HT1080 (cell line): Measurements from ENCODE around the gene MEGF8. TPM values are rescaled to one million over a fixed set of nuclear protein-coding genes. Genes with fewer than 3 reads are reported as not detected.
A peak's percentile ranks its signal among the peaks of the same experiment; 100 is the strongest.

Experiments
- DNase-seq: peaks from one replicate; pipeline ENCODE4 v3.0.0-alpha.2; 2015; ENCODE audit warnings: low read depth
- total RNA-seq: library from RNA; depleted of rRNA; stranded (reverse); fragments of >200 nt; shearing (Covaris generic); gene quantifications from 2 replicates; pipeline ENCODE4 v1.2.3, GENCODE V29; 2014

MEGF8 gene
- total RNA-seq, 1 experiment from 2014 or later = 13.2 TPM

DNA sequence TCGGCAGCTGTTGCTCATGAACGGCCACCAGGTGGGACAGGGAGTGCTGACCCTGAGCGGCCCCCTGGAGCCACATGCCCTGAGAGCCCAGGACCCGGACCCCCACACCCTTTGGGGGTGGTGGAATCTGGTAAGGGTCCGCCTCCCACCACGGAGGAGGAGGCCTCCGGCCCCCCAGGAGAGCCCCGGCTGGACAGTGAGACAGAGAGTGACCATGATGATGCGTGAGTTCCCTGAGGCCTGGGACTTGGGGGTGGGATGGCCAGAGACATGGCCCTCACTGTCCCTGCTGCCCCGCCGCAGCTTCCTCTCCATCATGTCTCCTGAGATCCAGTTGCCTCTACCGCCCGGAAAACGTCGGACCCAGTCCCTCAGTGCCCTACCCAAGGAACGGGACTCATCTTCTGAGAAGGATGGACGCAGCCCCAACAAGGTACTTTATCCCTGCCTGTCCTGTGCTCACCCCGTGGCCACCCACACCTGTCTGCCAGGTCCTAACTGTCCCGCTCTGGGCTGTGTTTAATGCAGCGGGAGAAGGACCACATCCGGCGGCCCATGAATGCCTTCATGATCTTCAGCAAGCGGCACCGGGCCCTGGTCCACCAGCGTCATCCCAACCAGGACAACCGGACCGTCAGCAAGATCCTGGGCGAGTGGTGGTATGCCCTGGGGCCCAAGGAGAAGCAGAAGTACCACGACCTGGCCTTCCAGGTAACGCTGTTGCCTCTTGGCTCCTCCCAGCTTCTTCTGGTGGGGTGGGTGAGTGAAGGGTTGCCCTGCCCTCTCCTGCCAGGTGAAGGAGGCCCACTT is 38.2 kb upstream of the MEGF8 start:
- no peak for DNase-seq

DNA sequence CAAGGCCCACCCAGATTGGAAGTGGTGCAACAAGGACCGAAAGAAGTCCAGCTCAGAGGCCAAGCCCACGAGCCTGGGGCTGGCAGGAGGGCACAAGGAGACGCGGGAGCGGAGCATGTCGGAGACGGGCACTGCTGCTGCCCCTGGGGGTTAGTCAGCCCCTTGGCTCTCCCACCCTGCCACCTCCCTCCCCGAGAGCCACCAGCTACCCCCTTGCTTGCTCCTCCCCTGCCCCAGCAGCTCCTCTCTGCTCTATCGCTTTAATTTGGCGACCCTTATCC is 37.7 kb upstream of the MEGF8 start:
- DNase-seq = no peak

DNA sequence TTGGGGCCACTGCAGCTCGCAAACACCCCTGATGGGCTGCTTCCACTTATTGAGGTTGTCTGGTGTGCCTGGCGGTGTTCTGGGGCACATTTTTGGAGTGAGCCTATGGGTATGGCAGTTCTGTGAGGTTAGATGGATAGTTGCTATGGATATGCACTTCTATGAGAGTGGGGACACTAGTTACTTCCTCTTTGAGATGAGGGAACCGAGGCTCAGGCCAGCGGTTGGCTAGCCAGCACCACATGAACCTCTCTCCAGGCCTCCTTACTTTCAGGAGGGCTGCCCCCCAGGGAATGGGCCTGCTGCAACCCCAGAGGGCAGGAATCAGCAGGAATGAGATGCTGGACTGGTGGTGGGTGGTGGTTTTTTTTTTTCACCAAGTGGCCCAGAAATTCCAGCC is 37.0 kb upstream of the MEGF8 start:
- DNase-seq = no peak

DNA sequence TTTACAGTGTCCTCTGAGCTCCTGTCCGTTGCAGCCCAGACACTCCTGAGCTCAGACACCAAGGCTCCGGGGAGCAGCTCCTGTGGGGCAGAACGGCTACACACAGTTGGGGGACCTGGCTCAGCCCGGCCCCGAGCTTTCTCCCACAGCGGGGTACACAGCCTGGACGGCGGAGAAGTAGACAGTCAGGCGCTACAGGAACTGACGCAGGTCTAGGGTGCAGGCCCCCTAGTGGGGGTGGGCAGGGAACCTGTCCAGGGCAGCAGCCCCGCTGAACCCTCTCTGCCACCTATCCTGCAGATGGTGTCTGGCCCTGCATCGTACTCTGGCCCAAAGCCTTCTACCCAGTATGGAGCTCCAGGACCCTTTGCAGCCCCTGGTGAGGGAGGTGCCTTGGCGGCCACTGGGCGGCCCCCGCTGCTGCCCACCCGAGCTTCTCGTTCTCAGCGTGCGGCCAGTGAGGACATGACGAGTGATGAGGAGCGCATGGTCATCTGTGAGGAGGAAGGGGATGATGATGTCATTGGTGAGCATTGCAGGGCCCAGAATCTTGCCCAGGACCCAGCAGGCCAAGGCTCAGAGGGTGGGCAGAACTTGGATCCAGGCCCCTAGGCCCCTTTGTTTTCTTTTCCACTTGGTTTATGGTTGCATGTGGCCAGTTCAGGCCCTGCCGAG is 36.4 kb upstream of the MEGF8 start:
- no peak for DNase-seq

DNA sequence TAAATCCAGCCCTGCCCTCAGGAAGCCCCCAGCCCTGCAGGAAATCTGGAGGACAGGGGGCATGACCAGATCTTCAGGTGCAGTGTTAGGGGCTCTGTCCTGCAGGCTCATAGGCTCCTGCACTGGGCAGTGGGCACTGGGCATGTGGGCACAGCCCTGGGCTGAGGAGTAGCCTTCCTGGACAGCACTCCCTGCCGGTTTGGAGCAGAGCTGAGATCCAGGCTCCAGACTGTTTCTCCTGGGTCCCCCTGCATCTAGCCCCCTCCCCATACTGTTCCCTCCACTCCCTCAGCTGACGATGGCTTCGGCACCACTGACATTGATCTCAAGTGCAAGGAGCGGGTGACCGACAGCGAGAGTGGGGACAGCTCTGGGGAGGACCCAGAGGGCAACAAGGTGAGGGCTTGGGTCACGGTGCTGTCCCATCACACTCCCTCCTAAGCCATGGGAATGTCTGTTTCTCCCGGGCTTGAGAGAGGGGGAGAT is 35.8 kb upstream of the MEGF8 start:
- DNase-seq = no peak

DNA sequence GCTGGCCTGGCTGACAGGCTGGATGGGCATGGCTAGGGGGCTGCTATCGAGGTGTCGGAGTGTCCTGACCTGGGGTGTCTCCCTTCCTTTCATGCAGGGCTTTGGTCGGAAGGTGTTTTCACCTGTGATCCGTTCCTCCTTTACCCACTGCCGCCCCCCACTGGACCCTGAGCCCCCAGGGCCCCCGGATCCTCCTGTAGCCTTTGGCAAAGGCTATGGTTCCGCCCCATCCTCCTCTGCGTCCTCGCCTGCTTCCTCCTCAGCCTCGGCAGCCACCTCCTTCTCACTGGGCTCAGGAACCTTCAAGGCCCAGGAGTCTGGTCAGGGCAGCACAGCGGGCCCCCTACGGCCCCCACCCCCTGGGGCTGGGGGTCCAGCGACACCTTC is 35.3 kb upstream of the MEGF8 start:
- no peak for DNase-seq

DNA sequence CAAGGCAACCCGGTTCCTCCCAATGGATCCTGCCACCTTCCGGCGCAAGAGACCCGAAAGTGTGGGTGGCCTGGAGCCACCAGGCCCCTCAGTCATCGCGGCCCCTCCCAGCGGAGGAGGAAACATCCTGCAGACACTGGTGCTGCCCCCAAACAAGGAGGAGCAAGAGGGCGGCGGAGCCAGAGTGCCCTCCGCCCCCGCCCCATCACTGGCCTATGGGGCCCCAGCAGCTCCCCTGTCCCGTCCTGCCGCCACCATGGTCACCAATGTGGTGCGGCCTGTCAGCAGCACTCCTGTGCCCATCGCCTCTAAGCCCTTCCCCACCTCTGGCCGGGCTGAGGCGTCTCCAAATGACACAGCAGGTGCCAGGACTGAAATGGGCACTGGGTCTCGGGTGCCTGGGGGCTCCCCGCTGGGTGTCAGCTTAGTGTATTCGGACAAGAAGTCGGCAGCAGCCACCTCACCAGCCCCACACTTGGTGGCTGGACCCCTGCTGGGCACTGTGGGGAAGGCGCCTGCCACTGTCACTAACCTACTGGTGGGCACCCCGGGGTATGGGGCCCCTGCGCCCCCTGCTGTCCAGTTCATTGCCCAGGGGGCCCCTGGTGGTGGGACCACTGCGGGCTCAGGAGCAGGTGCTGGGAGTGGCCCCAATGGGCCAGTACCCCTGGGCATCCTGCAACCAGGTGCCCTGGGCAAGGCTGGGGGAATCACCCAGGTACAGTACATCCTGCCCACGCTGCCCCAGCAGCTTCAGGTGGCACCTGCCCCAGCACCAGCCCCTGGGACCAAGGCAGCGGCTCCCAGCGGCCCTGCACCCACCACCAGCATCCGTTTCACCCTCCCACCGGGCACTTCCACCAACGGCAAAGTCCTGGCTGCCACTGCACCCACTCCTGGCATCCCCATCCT is 34.7 kb upstream of the MEGF8 start:
- DNase-seq = peak; percentile 44

DNA sequence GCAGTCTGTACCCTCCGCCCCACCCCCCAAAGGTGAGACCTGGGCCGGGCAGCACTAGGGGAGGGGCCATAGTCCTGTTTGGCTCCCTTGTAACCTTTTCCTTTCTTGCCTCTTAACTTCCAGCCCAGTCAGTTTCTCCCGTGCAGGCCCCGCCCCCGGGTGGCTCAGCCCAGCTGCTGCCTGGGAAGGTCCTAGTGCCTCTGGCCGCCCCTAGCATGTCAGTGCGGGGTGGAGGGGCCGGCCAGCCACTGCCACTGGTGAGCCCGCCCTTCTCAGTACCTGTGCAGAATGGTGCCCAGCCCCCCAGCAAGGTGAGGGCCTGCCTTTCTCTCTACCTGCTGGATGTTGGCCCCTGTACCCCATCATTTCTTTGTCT is 34.0 kb upstream of the MEGF8 start:
- DNase-seq = no peak

DNA sequence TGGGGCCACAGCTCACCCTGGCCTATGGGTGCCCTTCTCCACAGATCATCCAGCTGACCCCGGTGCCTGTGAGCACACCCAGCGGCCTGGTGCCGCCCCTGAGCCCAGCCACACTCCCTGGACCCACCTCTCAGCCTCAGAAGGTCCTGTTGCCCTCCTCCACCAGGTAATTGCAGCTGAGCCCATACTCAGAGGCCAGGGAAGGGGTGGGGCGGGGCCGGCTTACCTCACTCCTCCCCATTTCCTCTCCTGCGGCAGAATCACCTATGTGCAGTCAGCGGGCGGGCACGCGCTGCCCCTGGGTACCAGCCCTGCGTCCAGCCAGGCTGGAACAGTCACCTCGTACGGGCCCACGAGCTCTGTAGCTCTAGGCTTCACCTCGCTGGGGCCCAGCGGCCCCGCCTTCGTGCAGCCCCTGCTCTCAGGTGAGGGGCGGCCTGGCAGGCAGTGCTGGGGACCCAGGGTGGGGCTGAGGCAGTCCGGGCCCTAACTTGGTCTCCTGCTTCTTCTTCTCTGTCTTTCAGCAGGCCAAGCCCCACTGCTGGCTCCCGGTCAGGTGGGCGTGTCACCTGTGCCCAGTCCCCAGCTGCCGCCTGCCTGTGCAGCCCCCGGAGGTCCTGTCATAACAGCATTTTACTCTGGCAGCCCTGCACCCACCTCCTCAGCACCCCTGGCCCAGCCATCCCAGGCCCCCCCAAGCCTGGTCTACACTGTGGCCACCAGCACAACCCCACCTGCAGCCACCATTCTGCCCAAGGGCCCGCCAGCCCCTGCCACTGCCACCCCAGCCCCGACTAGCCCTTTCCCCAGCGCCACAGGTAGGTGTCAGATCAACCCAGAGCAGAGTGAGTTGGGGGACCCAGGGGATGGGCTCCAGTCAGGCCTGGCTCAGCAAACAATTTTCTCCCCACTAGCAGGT is 33.1 kb upstream of the MEGF8 start:
- no peak for DNase-seq

DNA sequence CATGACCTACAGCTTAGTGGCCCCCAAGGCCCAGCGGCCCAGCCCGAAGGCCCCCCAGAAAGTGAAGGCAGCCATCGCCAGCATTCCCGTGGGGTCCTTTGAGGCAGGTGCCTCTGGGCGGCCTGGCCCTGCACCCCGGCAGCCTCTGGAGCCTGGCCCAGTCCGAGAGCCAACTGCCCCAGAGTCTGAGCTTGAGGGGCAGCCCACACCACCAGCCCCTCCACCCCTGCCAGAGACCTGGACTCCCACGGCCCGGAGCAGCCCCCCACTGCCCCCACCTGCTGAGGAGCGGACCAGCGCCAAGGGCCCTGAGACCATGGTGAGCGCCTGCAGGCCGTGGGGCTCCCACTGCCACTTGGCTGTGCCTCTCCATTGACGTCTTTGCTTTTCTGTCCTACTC is 32.5 kb upstream of the MEGF8 start:
- no peak for DNase-seq

DNA sequence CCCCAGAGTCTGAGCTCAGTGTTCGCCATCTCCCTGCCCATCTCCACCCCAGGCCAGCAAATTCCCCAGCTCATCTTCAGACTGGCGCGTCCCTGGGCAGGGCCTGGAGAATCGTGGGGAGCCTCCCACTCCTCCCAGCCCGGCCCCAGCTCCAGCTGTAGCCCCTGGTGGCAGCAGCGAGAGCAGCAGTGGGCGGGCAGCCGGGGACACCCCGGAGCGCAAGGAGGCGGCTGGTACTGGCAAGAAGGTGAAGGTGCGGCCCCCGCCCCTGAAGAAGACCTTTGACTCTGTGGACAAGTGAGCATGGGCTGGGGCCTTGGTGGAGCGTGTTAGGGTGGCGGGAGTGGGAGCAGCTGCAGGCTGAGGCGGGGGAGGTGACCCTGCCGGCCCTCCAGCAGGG is 31.9 kb upstream of the MEGF8 start:
- no peak for DNase-seq

DNA sequence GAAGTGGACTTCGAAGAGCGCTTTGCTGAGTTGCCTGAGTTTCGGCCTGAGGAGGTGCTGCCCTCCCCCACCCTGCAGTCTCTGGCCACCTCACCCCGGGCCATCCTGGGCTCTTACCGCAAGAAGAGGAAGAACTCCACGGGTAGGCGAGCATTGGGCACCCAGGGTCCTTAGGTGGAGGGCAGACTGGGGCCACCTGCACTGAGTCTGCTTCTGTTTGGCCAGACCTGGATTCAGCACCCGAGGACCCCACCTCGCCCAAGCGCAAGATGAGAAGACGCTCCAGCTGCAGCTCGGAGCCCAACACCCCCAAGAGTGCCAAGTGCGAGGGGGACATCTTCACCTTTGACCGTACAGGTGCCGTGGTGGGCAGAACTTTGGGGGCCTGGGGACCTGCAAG is 31.5 kb upstream of the MEGF8 start:
- DNase-seq = no peak

DNA sequence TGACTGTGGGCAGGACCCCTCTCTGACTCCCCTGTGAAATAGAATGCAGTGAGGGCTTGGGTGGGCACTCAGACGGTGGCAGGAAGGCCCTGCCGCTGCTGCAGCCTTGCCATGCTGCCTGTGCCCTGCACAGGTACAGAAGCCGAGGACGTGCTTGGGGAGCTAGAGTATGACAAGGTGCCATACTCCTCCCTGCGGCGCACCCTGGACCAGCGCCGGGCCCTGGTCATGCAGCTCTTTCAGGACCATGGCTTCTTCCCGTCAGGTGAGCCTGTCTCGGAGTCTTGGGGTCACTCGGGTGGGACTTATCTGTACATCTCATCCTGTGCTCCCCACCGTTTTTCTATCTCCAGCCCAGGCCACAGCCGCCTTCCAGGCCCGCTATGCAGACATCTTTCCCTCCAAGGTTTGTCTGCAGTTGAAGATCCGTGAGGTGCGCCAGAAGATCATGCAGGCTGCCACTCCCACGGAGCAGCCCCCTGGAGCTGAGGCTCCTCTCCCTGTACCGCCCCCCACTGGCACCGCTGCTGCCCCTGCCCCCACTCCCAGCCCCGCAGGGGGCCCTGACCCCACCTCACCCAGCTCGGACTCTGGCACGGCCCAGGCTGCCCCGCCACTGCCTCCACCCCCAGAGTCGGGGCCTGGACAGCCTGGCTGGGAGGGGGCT is 30.8 kb upstream of the MEGF8 start:
- no peak for DNase-seq

DNA sequence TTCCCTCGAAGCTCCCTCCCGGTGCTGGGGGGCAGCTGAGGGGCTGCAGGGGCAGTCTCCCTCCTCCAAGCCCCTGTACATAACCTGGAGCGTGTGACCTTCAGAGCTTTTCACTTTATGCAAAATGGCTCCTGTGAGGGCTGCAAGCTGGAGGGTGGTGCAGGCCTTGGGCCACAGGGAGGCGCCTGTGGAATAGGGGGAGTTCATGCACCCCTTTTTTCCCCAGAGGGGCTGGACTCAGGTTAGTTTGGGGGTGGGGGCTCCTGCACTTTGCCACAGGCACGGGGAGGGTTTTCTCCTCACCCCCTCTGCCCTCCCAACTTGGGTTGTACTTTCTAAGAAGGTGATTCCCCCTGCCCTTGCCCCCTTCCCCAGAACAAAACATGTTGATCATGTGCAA is 30.1 kb upstream of the MEGF8 start:
- DNase-seq = no peak

DNA sequence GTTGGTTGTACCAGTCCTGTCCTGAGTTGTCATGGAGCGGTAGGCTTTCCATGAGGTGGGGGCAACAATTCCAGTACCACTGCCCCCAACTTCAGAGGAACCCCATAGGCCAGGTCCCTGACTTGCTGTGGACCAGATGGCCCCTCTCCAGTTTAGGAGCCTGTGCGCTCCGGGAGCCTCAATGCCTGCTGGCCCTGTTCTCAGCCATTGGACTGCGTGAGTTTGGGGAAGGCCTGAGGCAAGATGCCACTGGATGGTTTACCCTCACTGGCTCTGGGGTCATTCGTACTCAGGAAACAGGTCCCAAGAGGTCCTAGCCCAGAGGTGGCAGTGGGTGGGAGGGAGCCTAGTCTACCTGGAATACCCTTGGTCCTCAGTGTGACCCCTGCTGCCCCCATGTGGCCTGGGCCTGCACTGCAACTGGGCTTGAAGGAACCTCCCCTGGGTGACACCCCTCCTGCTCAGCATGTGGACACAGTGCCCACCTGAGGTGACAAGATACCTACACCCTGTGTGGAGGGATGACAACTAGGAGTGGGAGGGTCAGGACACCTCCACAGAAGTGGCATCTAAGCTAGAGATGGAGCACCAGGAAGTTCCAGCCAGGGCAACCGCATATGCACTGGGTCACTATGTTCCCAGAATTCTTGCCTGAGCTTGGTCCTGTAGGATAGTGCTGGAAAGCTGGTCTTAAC is 29.5 kb upstream of the MEGF8 start:
- peak; percentile 60 for DNase-seq

DNA sequence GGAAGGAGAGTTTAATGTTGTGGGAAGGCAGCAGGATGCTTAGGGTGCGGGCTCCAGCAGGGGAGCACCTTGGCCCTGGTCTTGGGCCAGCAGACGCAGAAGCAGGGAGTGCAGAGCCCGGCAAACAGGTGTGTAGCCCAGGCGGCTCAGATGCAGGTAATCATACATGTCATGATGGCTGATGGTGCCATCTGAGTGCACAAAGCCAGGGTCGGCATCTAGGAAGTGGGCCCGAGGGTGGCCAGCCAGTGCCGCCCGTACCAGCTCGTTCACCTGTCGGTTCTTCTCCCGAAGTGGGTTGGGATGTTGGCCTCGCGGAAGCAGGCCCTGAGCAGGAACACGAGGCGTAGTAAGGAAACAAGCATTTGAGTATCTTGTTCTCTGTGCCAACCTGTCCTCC is 28.4 kb upstream of the MEGF8 start:
- no peak for DNase-seq

DNA sequence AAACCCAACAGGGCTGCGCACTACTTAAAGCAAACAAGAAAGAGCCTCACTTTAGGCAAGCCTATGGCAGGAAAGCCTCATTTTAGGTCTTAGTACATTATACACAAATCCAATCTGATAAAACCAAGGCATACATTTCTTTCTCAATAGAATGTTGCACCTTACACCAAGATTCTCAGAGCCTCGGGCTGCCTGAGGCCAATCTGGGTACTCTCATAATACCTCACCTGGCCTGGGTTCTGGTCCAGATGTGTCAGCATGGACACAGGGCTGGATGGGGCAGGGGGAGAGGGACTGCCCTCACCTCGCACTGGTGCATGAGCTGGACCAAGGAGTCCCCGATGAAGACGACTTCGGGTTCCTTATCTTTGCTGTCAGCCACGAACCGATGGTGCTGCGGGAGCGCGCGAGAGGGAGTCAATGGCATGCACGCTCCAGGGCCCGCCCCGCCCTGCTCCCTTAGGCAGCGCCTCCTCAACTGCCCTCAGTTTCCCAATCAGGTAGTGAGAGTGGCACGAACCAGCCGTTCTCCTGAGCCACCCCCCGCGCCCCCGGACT is 23.7 kb upstream of the MEGF8 start, which contains the start of gene PRR19:
Gene PRR19 (plus strand): TSS at position 487 of the 558 bp plus-strand sequence. CDS start 7,453 bp downstream, outside the sequence.
- no peak for DNase-seq

DNA sequence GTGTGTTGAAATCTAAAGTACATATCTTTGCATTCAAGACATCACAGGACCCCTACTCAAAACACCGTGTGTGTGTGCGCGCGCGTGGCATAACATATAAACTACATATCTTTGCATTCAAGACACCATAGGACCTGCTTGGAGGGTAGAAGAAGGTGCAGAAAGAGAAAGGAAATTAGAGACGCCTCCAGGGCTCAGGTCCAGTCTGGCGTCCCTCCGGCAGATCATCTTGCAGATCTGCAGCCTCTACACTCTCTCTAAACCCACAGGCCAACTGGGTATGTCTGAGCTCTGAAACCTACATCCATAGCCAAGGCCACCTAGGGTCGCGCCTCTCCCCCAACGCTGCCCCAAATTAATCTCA is 22.4 kb upstream of the MEGF8 start:
- DNase-seq = no peak

DNA sequence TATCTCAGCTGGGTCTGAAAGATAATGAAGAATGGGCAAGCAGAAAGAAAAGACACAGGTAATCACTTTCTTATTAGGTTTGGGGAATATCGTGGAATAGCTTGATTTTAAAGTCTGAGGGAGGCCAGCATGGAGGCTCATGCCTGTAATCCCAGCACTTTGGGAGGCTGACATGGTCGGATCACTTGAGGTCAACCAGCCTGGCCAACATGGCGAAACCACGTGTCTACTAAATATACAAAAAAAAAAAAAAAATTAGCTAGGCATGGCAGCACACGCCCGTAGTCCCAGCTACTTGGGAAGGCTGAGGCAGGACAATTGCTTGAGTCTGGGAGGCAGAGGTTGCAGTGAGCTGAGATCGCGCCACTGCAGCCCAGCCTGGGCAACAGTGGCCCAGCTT is 21.6 kb upstream of the MEGF8 start:
- no peak for DNase-seq

DNA sequence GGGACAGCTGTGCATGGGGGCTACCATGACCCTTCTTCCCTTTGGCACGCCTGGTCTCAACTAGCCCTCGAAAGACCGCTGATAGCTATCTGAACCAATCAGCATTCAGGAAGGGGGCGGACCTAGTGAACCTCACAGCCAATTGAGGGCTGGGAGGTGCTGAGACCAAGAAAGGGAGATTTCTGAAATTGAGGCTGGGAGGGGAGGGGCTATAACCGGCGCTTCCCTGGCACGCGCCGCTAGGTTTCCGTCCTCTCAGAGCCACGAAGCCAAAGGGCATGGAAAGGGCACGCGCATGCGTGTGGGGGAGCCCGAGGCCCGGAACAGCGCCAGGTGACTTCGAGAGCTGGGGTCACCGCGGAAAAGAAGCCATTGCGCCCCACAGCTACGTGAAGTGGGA is 18.8 kb upstream of the MEGF8 start:
- no peak for DNase-seq
